Stimulated activated CD8-positive, alpha-beta memory T cell treated with anti-CD3 and anti-CD28 coated beads, Interleukin-15, amount 100 ng/mL, for 4 hours (primary cell): ENCODE results near the gene RELN.

Experiments used
- DNase-seq, 2 donors: peaks; one replicate each; pipeline ENCODE4 v3.0.0-alpha.2; 2020; ENCODE audit warnings: low read depth in 2 of 2

RELN gene

DNA sequence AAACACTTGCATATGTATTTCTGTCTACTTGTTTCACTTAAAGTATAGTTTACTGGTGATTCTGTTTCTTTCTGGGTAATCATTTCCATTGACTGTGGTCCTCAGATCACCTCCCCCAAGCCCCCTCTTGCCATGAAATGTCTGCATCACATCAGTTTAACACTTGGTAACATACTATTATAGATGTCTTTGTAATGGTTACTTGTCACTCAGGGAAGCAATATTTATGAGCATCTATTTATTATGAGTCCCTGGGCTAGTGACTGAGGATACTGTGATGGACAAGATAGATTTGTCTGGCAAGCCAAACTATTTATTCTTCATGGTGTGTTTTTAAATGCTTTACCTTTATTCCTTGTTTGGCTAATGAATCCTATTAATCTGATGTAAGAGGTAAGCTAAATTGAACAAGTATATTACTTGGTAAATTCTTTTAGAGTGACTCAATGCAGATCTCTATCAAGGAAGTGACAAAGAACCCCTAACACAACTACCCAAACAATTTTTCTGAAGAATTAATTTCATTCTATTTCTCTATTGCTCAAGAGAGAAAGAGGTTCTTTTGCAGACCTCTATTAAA, 270.9 kb downstream of the RELN start:
- DNase-seq: no peak

DNA sequence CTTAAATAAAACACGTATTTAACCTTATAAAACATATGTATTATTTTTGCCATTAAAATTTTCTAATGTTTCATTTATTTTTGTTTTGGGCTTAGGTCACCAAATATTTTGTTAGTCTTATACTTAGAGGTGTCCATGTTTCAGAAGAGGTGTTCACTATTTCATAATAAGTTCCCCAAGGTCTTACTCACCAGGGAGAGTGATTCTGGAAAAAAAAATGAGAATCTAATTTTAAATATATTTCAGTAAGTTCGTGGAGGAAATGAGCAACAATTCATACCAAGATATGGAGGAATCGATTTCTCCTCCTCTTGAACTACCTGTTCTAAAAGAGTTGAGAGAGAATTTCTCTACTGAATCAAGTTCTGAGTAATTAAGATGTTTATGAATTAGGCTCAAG, 271.9 kb downstream of the RELN start:
- DNase-seq: no peak

DNA sequence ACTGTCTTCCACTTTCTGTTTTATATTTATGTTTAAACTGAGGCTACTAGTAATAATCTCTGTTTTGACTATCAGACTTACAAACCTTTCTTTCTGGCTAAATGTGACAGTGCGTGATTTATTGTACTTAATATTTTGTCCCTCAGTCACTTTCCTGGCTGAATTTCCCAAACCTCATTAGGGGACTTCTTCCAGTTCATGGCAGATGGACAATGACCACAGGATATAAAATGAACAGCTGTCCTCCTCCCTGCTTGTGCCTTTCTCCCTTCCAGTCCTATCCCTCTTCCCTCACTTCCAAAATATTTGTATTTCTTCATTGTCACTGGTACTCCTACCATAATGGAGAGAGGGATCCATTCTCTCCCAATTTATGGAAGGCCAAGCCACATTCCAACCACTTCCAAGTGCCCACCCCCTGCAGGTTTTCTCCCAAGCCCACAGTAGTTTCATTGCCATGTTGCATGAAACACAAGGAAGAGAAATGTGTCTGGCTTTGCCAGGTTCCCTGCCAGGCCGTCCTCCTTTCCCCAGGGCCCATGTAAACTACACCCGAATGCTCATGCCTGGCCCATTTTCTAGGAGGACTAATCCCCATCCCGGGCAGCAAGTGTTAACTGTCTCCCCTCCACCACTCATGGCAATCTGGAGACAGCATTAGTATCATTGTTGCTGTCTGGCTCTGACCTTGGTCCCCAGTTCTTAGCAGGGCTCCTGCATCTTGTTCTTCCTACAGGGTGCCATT, 273.9 kb downstream of the RELN start:
- no peak for DNase-seq

DNA sequence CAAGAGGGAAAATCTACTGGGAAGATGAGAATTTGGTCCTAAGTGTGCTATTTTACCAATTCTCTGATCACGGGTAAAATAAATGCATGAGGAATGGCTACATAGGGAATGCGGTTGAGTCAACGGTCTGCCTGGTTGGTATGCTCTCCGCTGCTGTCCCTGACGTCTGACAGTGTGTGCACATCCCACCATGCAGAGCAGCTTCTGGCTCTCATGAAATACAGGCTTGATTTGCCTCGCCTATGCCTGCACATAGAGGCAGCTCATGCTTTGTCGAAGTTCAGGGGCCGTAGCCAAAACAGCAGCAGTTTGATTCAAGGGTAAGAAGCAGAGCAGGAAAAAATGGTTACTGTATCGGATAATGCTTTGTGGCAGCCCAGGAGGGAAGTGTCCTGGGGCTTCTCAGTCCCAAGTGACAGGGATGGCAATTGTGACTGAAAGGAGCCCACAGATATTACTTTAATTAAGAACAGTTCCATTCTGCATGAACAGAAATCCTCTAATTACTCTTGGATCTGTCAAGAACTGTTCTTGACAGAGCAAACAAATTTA, 275.0 kb downstream of the RELN start:
- DNase-seq: no peak

DNA sequence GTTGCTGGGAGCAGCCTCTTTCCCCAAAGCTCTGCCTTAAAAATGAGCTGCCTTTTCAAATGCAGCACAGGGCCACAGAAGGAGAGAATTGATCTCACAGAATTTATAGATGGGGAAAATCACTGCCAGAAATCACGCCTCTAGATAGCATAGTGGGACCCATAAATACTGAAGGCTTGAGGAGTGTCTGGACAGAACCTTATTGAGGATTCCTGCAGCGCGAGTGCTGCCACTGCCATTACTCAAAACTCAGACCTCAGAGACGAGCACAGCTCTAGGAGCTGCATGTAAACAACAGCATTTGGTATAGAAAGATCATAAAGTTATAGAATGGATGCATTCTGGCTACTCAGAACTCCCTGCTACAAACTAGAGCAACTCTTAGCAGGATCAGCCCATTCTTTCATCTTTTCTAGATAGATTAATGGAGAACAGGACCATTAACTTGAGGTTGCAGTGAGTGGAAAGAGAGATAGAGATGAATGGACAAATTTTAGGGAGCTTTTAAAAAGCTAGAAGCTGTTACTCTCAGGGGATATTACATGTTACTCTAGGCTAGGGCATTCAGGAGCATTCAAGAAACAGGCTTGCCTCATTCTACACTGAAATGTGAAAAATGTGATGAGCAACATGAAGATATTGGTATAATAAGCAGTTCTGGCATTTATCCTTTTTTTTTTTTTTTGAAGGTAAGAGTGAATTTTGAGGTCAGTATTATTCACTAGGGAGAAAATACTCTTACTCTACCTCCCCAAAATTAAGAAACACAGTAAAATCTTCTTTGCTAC, 276.3 kb downstream of the RELN start:
- DNase-seq: no peak

DNA sequence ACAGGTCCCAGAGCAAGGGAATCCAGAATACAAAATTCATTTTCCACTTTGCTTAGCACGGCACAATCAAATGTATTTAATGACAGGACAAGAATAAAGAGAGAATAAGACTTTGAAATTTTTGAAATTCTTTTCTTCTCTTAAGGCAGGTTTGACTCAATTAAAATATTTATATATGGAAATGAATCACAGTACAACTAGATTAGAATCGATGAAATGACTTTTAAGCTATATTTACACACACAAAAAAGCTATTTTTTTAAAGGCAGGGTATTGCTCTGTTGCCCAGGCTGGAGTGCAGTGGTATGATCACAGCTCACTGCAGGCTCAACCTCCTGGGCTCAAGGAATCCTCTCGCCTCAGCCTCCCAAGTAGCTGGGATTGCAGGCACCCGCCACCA, 278.0 kb downstream of the RELN start:
- no peak for DNase-seq

DNA sequence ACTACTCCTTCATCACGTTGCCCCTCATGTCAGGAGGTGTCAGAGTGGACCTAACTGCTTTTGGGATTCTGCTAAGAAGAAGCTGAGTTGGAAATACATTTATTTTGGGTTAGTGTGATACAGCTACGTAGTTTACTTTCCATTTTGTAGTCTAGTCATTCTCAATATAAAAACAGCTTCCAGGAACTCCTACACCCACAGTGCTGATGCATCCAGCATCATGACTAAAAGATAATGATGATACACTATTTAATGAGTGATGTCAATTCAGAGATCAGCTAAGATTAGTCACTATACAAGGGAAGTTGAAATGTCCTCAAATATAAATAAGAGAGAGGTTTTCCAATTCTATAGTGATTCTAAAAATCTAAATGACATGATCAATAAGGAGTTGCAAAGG, 279.2 kb downstream of the RELN start:
- DNase-seq: no peak

DNA sequence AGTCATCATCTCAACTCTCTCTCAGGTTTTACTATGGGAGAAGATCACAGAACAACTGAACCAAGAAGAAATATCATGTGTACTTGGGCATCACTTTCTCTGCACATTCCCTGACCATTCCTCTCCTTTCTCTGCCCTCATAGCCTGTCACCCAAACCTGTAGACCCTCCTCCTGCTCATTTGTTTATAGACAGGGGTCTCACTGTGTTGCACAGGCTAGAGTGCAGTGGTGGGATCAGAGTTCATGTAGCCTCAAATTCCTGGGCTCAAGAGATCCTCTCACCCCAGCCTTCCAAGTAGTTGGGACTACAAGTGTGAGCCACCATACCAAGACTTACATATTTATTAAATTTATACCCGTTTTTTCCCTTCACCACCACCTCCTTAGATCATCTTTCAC, 282.7 kb downstream of the RELN start:
- no peak for DNase-seq

DNA sequence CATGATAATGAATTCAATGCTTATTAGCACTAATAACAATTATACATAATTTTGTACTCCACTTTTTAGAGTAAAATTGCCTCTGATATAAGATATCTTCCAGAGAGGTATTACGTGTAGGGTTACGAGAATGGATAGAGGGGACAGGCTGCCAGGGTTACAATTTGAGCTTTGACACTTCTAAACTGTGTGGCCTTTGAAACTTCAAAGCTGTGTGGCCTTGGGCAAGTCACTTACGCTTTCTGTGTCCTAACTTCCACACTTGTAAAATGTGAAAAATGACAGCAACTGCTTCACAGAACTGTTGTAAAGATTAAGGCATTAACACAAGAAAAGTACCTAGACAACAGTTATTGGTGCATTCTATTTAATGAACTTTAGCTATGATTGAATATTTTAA, 283.9 kb downstream of the RELN start:
- no peak for DNase-seq

DNA sequence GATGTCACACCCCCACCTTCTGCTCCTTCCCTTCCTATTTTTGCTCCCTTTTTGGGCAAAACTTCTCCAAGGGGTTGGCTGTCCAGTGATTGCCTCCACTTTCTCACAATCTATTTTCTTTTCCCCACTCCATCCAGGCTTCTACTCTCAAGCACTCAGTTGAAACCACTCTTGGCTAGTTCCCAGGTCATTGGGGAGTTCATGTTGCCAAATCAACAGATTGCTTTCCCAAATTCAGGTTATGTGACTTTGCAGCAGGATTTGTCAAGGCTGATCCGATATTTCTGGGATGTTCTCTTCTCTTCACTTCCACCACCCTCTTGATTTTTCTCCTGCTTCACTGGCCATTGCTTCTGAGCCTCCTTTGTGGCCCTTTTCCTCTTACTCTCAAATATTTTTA, 284.8 kb downstream of the RELN start:
- no peak for DNase-seq

DNA sequence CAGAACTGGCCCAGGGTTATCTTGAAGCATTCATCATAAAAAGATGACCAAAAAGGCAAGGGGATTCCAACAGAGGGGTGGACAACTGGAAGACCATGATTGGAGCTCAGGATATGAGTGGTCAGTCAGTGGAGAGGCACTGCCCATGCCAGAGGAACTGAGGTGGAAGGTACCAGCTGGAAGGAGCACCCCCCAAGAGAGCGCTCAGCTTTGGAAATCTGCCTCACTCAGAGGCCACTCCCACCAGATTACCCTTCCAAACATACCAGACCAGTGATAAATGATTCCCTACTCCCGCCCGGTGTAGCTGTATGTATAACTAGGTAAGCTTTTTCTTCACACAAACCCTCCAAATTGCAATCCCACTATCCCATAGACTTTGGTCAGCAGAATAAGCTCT, 286.5 kb downstream of the RELN start:
- no peak for DNase-seq

DNA sequence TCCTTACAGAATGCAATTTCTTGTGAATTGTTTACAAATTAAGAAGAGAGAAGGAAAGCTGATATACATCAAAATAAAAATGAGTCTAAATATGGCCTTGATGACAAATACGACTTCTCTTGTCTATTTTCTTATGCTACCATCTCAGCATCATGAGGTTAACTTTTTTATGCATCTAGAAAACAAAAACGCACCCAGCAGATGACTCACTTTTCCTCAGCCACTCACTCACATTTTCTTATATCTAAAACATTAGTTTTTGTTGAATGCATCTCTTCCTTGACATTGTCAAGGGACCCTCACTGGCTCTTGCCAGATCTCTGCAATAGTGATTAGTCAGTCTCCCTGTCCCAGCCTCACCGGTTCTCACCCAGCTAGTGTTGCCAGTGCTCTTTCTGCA, 287.0 kb downstream of the RELN start:
- DNase-seq: no peak

DNA sequence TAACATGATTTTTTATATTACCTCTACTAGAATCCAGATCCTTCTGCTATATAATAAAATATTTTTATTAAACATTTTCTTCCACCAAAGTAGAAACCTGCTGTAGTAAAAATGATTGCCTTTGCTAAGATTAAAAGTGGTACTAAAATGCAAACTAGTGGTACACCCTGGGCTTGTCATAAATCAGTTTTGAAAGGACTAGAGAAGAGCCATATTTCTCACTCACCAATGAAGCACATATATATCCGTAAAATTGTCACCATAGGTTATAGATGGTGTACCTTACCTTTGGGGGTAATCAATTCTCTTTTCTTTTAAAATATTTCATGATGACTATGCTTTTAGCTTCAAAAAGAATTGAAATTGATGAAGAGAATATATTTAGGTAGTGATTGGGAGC, 290.4 kb downstream of the RELN start:
- no peak for DNase-seq

DNA sequence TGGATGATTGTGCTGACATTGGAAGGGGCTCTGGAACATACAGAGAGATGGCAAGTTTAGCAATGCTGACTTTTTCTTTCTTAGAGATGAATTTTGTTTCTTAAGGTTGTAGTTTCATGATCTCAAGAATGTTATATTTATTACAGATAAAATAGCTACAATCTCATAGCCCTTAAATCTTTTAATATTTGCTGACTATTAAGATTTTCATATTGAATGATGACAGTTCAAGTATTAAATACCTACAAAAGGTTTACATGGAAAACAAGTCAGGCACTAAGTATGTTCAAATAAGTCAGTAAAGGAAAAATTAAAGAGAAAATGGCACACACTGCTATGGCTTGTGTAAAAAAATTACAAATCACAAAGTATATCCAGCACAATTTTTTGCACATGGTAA, 291.4 kb downstream of the RELN start:
- DNase-seq: no peak

DNA sequence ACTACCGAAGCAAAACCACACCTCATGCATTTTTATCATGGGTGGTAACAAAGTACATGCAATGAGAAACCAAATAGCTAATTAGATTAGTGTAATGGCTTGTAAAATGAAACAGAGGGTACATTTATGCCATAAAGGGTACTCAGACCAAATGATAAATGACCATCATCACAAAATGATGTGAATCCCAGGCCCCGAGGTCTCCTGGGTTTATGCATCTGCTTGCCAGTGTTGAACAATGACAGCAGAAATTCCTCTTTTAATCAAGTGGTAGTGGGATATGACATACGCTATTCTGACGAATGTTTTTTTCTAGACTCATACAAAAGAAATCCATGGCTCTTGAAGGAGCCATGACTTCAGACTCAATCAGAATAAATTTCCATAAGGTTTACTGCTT, 293.9 kb downstream of the RELN start:
- DNase-seq: no peak

DNA sequence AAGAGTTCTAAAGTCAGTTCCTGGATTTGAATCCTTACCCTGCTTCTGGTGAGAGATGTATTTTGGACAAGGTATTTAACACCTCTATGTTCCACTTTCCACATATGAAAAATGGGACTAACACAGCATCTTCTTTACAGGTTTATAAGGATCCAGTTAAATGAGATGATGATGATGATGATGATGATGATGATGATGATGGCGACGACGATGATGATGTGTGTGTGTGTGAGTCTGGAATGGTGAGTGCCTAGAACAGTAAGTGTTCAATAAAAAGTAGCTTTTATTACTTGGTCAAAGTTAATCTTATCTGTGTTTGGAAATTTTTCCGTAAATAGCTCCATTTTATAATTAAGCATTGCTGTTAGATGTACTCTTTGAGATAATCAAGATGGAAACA, 295.2 kb downstream of the RELN start:
- no peak for DNase-seq

DNA sequence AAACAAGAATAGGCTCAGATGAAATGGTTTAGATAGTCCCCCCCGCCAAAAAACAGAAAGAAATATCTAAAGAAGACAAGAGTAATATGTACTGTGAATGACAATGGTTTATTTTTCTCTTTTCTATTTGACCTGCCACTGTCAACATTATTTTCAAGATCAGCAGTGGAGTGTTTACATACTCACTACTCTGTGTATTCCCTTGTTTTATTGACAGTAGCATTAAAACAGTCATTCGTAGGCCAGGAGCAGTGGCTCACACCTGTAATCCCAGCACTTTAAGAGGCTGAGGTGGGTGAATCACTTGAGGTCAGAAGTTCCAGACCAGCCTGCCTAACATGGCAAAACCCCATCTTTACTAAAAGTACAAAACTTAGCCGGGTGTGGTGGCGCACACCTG, 298.2 kb downstream of the RELN start:
- DNase-seq: no peak

DNA sequence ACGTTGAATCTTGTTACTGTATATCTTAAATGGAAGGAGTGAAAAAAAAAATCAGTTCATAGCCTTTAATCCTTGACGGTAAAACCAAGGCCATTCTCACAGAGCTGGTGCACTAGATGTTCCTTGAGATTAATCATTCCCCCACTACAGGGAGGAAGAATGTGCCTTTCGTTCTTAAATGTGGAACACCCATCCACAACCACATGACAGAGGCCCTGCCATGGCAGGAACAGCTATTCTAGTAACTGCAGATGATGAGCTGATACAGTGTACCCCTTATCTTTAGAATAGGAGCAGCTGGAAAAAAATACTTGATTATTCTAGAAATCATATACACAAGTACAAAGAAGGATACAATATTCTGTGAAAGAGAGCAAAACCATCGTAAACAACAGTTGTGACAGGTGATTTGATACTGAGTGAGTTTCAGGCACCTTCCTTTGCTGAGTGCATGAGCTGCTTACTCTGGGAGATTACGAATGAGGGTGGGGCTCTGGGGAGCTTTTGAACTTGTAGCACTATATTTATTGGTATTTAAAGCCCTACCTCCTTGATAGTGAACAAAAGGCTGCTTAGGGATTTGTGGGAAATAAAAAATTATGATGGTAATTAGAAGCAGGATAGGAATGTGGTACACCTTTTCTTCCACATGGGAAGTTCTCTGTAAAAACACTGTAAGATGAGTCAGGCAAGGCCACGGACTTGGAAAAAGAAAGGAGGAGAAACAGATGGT, 299.1 kb downstream of the RELN start:
- no peak for DNase-seq

DNA sequence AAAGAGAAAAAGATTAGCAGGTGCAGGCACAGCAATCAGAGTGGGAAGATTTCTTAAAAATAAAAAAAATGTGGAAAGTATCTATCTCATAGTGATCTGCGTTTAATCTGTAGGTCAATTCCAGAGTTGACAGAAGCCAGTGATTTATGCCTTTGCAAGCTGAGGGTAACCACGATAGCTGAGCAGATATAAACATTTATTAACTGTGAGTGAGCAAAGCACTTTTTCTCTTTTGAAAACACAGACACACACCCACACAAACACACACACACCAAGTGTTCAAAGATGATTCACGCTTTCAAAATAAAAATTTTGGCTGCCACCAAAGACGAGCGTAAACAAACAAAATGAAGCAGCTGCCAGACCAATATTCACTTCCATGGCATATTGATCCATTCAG, 300.2 kb downstream of the RELN start:
- no peak for DNase-seq

DNA sequence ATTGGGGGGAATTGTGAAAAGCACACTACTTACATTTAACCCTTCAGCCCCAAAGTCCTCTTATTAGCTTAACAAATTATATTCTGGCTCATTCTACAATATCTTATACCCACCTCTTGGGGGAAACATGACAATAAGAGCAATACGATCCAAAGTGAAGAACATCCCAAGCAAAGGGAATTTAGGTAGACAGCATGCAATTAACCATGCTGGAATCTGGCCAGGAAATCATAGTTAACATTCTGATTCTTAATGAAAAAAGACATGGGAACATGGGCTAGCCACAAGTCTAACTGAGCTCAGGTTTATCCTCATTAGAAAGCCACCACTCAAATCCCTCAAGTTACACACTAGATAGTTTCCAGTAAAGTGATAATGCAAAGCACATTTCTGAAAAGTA, 301.5 kb downstream of the RELN start:
- DNase-seq: no peak

DNA sequence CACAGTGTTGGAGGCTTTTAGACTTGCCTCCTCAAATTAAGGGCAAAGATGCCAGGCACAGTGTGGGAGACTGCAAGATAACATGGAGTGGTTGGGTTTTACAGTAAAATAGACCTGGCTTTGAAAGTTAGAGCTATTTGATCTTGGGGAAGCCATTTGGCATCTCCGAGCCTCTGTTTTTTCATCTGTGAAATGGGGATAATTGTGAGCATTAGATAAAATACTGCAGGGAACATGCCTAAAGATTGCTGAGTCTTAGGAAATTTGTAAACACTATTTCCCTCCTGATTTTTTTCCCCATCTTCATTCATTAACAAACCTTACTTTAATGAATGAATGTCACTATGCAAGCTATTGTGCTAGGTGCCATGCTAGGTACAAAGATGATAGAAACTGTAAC, 302.2 kb downstream of the RELN start:
- no peak for DNase-seq

DNA sequence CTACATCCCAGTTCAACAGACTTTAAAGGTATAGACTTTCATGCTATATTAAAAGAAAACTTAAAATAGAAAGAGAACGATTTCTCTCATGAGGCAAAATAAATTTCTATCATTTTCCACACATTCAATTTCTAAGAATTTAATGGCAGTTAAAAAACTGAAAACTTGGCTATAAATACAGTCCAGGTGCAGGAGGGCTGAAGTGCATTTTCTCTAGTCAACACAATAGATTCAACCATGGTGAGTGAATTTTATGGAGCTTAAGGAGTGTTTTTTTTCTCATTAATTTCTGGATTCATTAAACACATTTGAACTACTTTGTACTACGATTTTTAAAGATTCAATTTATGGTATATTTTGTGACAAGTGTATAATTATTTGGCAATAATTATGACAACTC, 302.7 kb downstream of the RELN start:
- DNase-seq: no peak
